Kidney capillary endothelial cell (primary cell): ENCODE results near the gene DCP1B.
A peak's percentile ranks its signal among the peaks of the same experiment; 100 is the strongest.

Experiments
- DNase-seq: peaks from one replicate; pipeline ENCODE4 v3.0.0-alpha.2; 2018; ENCODE audit warnings: low spot score

DCP1B gene

DNA sequence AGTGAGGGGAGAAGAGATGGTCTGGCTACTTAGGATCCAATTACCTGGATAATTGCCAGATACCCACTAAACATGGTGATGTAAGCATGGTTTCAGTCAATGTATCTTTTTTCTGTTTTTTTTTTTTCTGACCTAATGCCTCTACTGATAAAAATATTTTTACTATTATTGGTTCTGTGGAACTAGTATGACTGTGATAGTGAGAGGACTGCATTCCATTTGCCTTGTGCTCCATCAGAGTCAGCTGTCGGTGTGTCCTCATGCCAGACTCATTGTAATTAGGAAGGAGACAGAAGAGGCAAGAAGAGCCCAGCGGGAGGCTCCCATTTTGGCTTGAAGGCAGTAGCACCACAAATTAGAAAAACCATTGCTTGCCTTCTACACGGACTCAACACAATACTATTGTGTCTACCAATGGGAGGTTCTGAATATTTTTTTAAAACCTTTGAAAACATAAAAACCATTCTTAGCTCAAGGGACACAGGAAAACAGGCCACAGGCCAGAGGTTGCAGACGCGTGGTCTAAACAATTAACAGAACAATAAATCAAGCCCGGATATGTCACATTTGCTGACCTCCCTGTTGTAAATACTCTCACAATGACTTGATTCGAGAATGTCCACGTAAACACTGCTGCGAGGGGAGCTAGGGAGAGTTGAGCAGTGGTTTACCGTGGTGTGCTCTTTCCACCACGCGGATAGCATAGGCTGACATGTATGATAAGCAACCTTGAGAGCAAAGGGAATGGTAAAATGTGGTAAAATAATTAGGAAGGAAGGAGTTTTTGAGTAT lies 13.5 kb upstream of the DCP1B start:
- peak; percentile 34 for DNase-seq

DNA sequence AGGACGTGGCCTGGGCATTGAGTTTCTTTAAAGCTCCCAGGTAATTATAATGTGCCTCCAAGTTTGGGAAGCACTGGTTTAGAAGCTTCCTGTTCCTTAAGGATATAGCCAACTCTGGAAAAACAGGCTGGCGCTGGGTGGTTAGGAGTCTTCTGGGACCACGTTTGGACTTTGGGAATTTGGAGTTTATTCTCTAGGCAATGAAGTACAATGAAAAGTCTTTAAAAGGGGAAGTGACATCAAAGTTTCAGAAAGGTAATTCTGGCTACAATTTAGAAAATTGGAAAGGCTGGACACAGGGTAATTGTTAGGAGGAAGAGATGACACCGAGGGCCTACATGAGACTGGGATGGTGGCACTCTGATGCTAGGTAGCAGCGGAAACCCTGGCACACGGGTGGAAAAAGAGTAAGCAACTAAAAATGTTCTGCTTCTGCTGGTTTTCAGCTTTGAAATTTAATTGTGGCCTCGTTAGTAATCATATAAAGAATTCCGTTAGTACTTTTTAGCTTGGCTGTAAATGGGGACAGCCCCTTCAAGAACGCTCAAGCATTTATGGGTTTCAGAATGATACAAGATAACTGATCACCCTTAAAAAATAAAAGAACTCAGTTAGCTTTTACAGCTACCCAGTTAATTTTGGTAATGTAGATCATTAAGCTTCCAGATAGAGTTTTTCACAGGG lies 12.7 kb upstream of the DCP1B start:
- DNase-seq, result no peak

DNA sequence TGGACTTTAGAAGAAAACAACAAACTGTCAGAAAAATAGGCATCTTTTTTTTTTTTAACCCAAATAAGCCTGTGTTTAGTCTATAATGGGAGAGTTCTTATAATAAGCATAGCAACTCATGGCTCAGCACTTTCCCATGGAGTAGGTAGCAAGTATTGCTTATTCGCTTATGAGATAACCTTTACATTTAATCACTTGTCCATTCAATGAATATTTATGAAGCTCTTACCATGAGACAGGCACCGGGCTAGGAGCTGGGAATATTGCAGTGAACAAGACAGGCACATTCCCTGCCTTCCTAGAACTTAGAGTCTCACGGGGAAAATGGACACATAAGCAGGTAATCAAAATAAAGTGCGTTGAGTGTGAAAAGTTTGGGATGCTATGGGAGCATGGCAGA lies 10.0 kb upstream of the DCP1B start:
- DNase-seq, result no peak

DNA sequence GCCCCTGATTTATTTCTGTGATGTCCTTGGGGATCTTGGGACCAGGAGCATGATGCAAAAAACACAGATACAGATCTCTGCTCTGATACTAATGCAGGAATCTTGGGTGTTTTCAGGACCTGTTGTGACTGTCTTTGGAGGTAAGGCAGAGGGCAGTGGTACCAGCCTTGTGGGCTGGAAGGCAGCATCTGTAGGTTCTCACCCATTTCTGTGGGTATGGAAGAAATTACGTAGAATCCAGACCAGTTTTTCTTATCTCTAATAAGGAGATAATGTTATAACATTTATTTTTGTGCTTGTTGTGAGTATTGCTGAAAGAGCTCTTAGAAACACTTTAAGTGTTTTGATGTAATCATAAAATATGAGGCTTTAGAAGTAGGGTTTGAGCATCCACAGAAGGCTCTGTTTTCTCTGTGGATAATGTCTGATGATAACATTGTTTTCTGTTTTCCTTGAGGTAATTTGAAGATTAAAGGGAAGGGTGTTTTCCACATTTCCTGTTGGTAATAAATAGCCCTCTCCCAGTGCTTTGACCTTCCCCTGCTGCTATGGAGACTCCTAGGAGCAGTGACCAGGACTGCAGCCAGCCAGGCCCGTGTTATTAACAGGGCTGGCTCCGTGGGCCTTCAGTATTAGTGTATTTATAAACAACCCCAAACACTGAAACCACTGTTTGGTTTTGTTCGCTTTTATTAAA lies 9.4 kb upstream of the DCP1B start:
- DNase-seq, result no peak

DNA sequence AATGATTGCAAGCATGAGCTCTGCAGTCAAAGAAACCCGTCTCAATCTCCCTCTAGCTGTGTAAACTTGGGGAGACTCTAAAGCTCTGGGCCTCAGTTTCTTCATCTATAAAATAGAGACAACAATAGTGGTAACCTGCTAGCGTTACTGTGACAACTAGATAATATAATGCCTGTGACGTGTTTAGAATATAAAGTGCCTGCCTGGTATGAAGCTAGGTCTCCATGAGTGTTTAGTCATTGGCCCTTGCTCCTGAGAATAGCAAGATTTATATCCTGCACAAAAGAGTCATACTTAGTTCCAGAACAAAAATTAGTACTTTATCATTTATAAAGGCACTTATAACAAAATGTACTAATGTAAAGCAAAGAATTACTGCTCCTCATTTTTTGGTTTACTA lies 8.8 kb upstream of the DCP1B start:
- no peak for DNase-seq

DNA sequence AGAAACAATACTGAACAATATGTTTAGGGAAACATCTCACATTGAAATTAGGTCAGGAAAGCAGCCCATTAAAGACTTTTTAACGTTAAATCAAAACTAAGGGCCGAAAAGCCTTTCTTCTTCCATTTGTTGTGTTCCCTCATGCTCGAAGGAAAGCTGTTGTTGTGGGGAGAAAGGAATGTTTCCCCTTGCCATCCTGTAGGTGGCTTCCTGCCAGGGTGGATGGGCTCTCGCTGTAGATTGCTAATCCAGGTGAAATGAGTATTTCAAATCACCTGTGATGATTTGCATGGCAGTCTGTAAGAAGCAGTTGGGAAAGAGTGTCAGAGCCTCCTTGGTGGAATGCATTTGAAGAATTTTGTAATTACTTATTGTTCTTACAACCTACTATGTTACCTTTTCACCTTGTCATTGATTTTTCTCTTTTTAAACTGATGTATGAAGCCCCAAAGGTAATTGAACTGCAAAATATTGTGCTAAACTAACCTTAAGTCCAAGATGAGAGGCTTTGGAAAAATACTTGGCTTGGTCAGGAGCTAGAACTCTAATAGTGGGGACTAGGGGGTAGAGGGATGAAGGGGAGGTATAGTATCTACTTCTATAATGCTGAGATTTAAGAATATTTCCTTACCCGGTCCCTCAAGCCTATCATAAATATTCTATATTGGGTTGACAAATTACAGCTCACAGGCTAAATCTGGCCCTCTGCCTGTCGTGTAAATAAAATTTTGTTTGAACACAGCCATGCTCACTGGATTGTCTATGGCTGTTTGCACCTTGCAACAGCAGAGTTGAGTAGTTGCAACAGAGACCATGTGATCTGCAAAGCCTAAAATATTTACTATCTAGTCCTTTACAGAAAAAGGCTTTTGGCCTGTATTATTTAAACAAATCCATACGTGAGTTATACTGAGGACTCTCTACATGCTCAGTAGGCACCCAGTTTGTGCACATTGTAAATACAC lies 7.7 kb upstream of the DCP1B start:
- DNase-seq, result no peak

DNA sequence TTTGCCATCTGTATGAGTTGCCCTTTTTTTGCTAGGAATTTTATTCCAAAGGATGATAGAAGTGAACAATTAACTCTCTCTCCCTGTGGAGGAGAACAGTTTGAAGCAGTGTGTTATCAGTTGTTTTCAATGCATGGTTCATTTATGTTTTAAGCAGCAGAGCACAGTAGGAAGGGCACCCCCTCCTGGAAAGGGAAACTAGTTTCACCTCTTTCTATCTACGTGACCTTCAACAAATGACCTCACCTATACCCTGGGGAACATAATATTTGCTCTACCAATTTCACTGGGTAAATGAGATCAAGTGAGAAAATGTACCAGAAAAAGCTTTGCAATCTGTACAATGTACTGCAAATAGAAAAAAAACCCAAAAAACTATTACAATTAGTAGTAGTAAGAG lies 5.4 kb upstream of the DCP1B start:
- DNase-seq, result no peak

DNA sequence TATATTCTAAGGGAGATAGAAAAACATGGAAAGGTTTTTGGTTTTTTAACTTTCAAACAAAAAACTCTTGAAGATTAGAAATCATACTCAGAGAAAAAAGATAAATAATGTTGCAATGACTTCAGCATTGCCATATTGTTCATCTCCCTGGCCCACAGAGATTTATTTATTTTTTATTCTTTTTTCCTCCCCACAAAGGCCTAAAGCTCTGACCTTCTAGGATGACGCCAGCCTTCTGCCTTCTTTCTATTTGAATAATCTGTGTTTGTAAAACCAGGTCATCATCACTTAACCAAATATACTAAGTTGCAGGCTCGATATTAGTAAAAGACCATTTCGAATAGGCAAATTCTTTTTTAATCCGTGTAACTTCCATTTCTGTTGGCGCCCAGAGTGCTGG lies 4.4 kb upstream of the DCP1B start:
- DNase-seq, result no peak

DNA sequence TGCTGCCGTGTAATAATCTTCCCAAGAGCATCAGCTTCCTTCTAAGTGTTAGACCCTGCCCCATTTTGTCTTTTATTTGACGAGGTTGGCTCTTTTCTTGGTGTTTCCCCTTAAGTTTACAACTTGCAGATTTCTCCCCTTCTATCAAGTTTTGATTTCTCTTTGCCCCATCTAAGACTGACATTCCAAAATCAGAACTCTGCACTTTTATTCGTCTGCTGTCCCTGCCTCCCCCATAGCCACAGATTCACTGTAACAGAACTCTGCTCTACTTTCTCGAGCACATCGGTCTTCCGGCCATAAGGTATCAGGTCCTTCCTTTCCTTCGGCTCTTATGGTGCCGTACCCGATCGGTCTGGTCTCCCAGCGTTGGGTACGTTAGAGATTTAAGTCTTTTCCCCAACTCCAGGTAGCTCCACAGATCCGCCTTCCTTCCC lies 563 bp downstream of the DCP1B start:
- peak; percentile 21 for DNase-seq

DNA sequence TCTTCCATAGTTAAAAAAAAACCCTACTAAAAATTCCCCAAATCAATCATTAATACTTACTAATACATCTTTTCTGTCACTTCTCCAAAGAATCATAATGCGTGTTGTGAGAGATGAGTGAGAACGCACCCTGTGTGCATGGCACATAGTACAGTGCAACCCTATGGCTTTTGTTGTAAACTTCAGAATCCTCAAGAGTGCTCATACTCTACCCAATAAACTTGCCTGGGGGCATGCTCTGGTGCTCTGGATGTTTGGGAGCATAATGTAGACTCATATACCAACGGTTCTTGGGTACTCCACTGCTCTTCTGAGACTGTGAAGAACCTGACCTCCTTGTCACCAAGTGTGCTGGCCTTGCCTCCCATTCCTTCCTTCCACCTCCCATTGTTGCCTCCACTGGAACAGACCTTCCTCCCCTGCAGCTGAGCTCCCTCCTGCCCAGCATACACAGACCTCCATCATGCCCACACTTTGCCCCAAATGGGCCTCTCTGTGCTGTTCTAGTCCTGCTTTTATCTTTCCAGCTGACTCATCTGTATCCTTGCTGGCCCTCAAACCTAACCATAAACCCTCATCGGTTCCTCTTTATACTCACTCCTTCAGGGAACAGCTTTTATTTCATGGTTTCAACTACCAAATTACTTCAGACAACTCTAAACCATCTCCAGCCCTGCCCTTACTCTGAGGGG lies 8.9 kb downstream of the DCP1B start:
- DNase-seq, result no peak

DNA sequence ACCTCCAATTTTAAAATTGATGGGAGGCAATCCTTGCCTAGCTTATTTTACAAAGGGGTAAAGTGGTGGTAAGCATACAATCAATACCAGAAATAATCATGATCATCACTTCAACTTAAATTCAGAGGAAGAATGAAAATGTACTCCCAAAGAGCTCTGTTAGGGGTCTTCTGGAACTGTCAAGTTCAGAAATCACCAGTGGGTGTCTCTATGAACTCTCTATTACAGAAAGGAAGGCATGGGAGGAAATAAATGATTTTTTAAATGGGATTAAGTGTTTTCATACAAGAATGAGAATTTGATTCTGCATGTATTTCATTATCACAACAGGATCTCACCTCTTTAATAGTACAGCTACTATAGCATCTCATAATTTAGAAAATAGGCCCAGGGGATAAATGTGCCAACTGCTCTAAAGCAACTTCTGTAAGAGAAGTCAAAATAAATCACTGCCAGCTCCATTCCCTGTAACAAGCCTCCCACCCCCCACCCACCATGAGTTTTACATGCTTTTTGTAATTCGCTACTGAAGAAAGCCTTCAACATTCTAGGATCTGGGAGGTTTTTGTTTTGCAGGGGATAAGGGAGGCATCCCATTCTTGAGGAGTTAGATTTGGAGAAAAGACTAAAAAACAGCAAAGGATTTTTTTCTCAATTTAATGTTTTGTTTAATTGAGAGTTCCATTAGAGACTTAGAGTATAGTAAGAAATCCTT lies 9.7 kb downstream of the DCP1B start:
- DNase-seq, result no peak

DNA sequence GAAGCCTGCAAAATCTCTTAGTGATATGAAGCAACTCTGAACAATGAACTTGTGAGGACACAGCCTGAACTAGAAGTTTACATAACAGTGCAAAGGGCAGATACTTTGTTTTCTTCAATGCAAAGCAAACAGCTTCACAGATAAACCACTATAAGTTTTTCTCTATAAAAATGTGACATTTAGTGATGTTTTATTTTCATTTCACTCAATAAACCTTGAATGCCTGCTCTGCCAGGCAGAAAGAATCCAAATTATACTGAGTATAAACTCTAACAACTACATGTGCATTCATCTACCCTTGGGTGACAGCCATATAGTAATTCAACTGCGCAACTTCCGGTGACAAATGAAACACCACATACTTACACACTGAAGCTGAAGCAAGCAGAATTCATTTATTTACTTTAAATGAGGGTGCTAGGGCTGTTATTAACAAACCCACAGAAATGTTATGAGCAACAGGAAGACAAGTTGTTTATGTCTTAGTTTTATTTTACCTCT lies 10.3 kb downstream of the DCP1B start:
- no peak for DNase-seq

DNA sequence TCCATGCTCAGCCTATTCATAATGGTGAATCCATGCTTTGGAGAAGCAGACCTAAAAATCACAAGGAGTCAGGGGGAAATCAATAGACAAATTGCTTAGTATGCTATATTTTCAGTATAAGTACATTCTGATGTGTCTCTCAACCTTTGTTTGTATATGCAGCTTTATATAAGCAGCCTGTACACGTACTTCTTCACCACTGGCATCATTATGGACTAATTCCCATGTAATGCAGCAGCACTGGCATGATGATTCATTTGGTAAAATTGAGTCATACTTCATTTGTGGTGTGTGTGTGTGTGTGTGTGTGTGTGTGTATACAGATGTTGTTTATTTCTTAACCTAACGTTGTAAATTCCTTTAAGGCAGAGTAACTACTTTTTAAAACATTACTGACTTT lies 10.9 kb downstream of the DCP1B start:
- peak; percentile 62 for DNase-seq

DNA sequence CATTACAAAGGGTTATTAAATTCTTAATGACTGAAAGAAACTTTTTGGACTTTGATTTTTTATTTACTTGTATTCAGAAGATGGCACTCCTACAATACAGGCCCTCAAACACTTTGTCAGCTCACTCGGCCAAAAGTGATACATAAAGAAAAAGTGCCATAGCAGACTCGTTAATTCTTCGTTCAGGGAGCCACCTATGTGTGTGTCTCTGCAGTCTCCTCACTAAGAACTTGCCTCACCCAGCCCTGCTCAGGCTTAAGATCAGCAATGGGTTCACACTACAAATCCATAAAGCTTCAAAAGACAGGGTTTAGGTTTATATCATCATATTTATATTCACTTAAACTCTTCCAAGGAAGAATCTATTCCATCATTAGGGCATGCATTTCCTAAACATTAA lies 11.5 kb downstream of the DCP1B start:
- no peak for DNase-seq

DNA sequence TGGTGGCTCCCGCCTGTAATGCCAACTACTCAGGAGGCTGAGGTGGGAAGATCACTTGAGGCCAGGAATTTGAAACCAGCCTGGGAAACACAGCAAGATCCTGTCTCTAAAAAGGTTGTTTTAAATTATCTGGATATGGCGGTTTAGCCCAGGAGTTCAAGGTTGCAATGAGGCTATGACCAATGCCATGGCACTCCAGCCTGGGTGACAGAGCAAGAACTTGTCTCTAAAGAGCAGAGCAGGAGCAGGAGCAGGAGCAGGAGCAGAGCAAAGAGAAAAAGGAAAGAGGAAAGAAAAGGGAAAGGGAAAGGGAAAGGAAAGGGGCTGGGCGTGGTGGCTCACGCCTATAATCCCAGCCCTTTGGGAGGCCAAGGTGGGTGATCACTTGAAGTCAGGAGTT lies 15.1 kb downstream of the DCP1B start:
- DNase-seq, result no peak

DNA sequence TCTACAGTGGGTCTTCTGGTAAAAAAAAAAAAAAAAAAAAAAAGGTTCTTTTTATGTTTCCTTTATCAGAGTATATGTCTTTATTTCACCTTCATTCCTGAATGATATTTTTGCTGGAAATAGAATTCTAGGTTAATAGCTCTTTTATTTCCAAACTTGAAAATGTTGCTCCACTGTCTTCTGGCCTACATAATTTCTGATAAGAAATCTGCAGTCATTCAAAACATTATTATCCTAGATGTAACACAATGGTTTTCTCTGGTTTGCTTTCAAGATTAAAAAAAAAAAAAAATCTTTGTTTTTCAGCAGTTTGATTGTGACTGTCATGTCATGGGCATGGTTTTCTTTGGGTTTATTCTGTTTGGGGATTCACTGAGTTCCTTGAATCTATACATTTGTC lies 19.5 kb downstream of the DCP1B start:
- no peak for DNase-seq

DNA sequence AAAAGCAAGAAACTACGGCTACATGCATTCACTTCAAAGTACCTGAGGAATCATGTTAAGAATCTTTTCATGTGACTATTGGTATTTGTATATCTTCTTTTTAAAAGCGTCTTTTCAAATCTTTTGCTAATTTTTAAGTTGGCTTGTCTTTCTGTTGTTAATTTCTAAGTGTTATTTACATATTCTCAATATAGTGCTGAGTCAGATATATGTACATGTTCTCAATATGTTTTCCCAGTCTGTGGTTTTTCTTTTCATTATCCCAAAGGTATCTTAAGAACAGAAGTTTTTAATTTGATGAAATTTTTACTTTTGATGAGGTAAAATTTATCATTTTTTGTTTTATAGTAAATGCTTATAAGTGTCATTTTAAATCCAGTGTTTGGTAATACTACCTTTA lies 24.0 kb downstream of the DCP1B start:
- DNase-seq, result no peak

DNA sequence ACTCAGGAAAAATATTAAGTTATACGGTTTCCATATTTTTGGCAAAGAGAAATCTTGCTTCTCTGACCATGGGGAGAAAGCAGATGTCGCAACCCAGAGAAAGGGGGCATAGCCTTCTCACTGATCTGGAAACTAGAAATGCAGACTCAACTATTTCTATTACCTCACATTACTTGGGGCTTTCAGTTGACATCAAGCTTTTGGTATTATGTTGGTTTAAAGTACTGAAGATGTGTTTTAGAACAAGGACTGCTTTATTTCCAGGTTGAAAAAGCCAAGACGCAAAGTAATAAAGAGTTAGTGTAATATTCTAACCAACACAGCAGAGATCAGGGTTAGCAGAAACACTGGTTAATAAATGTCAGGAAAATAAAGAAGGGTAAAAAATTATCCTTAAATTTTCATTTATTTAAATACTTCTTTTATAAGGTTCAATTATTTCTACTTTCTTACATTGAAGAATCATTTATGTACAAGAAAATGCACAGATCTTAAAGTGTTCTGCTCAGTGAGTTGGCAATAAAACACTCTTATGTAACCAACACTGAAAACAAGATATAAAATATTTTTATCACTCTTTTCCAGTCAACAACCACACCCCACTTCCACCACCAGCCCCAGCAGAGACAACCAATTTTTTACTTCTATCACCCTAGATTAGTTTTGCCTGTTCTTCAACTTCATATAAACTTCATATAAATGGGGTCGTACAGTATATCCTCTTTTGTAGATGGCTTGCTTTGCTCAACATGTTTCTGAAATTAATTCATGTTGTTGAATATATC lies 26.0 kb downstream of the DCP1B start:
- no peak for DNase-seq

DNA sequence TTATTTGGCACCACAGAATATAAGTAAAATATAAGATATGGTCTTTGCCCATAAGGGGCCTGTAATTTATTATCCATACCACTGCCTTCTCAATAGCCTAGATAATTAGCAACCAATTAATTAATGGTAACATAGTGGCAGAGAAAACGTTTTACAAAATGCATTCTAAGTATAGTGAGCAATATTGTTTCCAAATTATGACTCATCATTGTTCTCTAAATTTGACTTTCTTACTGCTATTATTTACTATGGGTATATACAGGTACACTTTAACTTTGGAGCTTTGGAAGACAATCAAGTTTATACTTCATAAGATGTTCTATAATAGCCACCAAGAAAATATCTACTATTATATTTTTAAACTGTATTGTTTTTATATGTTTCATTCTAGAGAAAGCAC lies 26.7 kb downstream of the DCP1B start:
- no peak for DNase-seq

DNA sequence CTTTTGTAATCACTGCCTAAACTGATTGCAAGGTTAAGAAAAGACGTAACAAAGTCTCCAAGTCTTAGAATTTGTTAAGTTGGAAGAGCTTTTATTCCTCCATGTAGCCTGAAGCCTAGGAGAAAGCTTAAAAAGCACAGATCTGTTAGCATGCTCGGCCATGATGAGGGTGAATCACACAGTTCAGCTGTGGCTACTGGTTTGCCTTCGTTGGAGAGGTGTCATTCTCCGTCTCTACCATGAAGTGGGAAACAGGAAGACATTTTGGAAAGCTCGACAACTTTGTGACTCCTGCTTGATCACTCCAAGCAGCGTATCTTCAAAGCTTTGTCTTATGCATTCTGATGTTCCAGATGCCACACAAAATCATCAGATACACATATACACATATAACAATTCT lies 27.1 kb downstream of the DCP1B start:
- DNase-seq, result no peak
